MM.1S (cell line): ENCODE data around the gene SLC27A4.
A peak's percentile ranks its signal among the peaks of the same experiment; 100 is the strongest.

Source experiments
- DNase-seq: peaks from one replicate; pipeline ENCODE4 v3.0.0-alpha.2; 2015
- H2AFZ ChIP-seq: fragments of 300-600 bp; sonication (generic); 2 replicates; pipeline ENCODE4 v1.6.0; 2016; ENCODE audit warnings: antibody characterized with exemption, low read length
- H3F3A ChIP-seq: fragments of 300-600 bp; sonication (generic); 2 replicates; pipeline ENCODE4 v1.6.1; 2016; ENCODE audit warnings: mild to moderate bottlenecking, antibody characterized with exemption, low read length, moderate library complexity, mixed read lengths; ENCODE audit not compliant: insufficient read depth
- H3K27ac ChIP-seq: fragments of 300-600 bp; sonication (generic); 2 replicates; pipeline ENCODE4 v1.5.1; 2016; ENCODE audit warnings: mild to moderate bottlenecking, low read length
- H3K27me3 ChIP-seq: fragments of 300-600 bp; sonication (generic); replicated peaks from 2 replicates; pipeline ENCODE4 v1.6.0; 2016; ENCODE audit warnings: low read length; ENCODE audit not compliant: insufficient read depth
- H3K36me3 ChIP-seq: fragments of 300-600 bp; sonication (generic); replicated peaks from 2 replicates; pipeline ENCODE4 v1.6.1; 2016; ENCODE audit warnings: mild to moderate bottlenecking, low read length, mixed read lengths; ENCODE audit not compliant: insufficient read depth
- H3K4me1 ChIP-seq: fragments of 300-600 bp; sonication (generic); 2 replicates; pipeline ENCODE4 v1.6.1; 2016; ENCODE audit warnings: low read length, mixed read lengths
- H3K4me2 ChIP-seq: fragments of 300-600 bp; sonication (generic); 2 replicates; pipeline ENCODE4 v1.6.0; 2016; ENCODE audit warnings: low read depth, low read length
- H3K4me3 ChIP-seq: fragments of 300-600 bp; sonication (generic); 2 replicates; pipeline ENCODE4 v1.5.1; 2016; ENCODE audit warnings: low read length, mixed read lengths
- H3K79me2 ChIP-seq: fragments of 300-600 bp; sonication (generic); 2 replicates; pipeline ENCODE4 v1.6.1; 2016; ENCODE audit warnings: mixed run types, low read length, mixed read lengths
- H3K9ac ChIP-seq: fragments of 300-600 bp; sonication (generic); 2 replicates; pipeline ENCODE4 v1.6.1; 2016; ENCODE audit warnings: low read length, mixed read lengths
- H3K9me2 ChIP-seq: fragments of 300-600 bp; sonication (generic); replicated peaks from 2 replicates; pipeline ENCODE4 v1.6.1; 2016; ENCODE audit warnings: mild to moderate bottlenecking, low read length, mixed read lengths; ENCODE audit not compliant: insufficient read depth
- H3K9me3 ChIP-seq: fragments of 300-600 bp; sonication (generic); replicated peaks from 2 replicates; pipeline ENCODE4 v1.6.1; 2016; ENCODE audit warnings: mild to moderate bottlenecking, low read length, mixed read lengths; ENCODE audit not compliant: insufficient read depth
- H4K20me1 ChIP-seq: fragments of 300-600 bp; sonication (generic); 2 replicates; pipeline ENCODE4 v1.6.1; 2016; ENCODE audit warnings: mild to moderate bottlenecking, low read length, moderate library complexity, mixed read lengths; ENCODE audit not compliant: insufficient read depth
- EZH2 ChIP-seq: fragments of 300-600 bp; sonication (generic); optimal IDR thresholded peaks from 2 replicates; pipeline ENCODE3; 2017; ENCODE audit warnings: low read depth, mild to moderate bottlenecking, antibody characterized with exemption, low read length, mixed read lengths
- EZH2phosphoT487 ChIP-seq: fragments of 300-600 bp; sonication (generic); IDR thresholded peaks from 2 replicates; pipeline ENCODE4 v1.6.1; 2018; ENCODE audit warnings: antibody characterized with exemption, low read length
- TF ChIP-seq, protein P1 (sequence below): fragments of 300-600 bp; sonication (generic); IDR thresholded peaks from 2 replicates; pipeline ENCODE4 v1.5.1; 2016; ENCODE audit warnings: antibody characterized with exemption, low read length, mixed read lengths

SLC27A4 gene

GRCh38 chr9:128323791-128324190 is 16.5 kb upstream of the SLC27A4 start:
- H3K4me1 ChIP-seq, result peaks cover 11% of the 10 kb centered on the region

GRCh38 chr9:128324401-128324800 is 15.9 kb upstream of the SLC27A4 start:
- Histone ChIP-seq H3K27me3 (no peaks in the 10 kb centered on the region), H3K9me3 (no peaks in the 10 kb centered on the region), H3K9me2 (no peaks in the 10 kb centered on the region), H3F3A (peaks cover 11% of the 10 kb centered on the region), H3K9ac (no peak overlapping the region), H3K79me2 (peaks cover 47% of the 10 kb centered on the region), H2AFZ (no peak overlapping the region), H4K20me1 (no peaks in the 10 kb centered on the region), H3K27ac (no peak overlapping the region), H3K4me3 (no peak overlapping the region), H3K4me1 (peaks cover 11% of the 10 kb centered on the region), H3K36me3 (no peaks in the 10 kb centered on the region), H3K4me2 (no peak overlapping the region)
- DNase-seq, result no peak
- TF ChIP-seq EZH2phosphoT487 (no peak), EZH2 (no peak)
- TF ChIP-seq, protein P1, sequence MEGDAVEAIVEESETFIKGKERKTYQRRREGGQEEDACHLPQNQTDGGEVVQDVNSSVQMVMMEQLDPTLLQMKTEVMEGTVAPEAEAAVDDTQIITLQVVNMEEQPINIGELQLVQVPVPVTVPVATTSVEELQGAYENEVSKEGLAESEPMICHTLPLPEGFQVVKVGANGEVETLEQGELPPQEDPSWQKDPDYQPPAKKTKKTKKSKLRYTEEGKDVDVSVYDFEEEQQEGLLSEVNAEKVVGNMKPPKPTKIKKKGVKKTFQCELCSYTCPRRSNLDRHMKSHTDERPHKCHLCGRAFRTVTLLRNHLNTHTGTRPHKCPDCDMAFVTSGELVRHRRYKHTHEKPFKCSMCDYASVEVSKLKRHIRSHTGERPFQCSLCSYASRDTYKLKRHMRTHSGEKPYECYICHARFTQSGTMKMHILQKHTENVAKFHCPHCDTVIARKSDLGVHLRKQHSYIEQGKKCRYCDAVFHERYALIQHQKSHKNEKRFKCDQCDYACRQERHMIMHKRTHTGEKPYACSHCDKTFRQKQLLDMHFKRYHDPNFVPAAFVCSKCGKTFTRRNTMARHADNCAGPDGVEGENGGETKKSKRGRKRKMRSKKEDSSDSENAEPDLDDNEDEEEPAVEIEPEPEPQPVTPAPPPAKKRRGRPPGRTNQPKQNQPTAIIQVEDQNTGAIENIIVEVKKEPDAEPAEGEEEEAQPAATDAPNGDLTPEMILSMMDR, result no peak

More at GRCh38 chr9:128323791-128324190, 16.5 kb upstream of the SLC27A4 start:
- Histone ChIP-seq H3K27me3 (no peaks in the 10 kb centered on the region), H3K9me3 (no peaks in the 10 kb centered on the region), H2AFZ (peak overlapping the region; percentile 84; the same call in 1 of the 2 replicates), H3K4me3 (peak overlapping the region; percentile 84), H3K4me2 (peak overlapping the region; percentile 84), H3K9ac (peak overlapping the region; percentile 88; the same call in 1 of the 2 replicates), H3K27ac (peak overlapping the region; percentile 87; the same call in 1 of the 2 replicates), H3F3A (peaks cover 11% of the 10 kb centered on the region), H3K36me3 (no peaks in the 10 kb centered on the region), H4K20me1 (no peaks in the 10 kb centered on the region), H3K9me2 (no peaks in the 10 kb centered on the region), H3K79me2 (peaks cover 47% of the 10 kb centered on the region)
- no peak for DNase-seq
- TF ChIP-seq, protein P1, result no peak
- TF ChIP-seq EZH2, result no peak
- no peak for TF ChIP-seq EZH2phosphoT487

DNA sequence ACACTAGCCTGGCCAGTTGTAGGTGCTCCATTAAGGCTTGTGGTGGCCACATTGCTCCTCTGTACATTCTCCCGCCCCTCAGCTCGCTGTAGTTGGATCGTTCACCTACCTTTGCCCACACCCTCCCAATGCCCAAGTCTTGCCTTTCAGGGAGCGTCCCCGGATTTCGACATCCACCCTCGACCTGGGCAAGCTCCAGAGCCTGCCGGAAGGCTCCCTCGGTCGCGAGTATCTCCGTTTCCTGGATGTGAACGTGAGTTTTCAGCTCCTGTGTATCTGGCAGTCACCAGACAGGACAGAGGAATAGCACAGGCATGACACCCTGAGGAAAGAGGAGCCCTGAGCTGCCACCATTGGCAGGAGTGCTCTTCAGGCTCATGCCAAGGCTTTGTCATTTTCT is 14.7 kb upstream of the SLC27A4 start:
- TF ChIP-seq EZH2phosphoT487 (no peak), EZH2 (no peak)
- TF ChIP-seq, protein P1, result no peak
- Histone ChIP-seq H3K4me3 (no peak overlapping the region), H4K20me1 (no peaks in the 10 kb centered on the region), H3F3A (peaks cover 11% of the 10 kb centered on the region), H3K9ac (no peak overlapping the region), H3K79me2 (peaks cover 47% of the 10 kb centered on the region), H3K4me2 (no peak overlapping the region), H3K9me3 (no peaks in the 10 kb centered on the region), H3K36me3 (no peaks in the 10 kb centered on the region), H2AFZ (no peak overlapping the region), H3K27ac (no peak overlapping the region), H3K4me1 (peaks cover 11% of the 10 kb centered on the region), H3K9me2 (no peaks in the 10 kb centered on the region), H3K27me3 (no peaks in the 10 kb centered on the region)
- no peak for DNase-seq
